ENCODE data around the gene GDAP2.
"Not testable (repeated sequence)": the region's sequence is repeated elsewhere in the genome, so short reads cannot be mapped to it uniquely, and the experiment has no call there.

Gene GDAP2

GRCh38 chr1:117899801-117900200, 29.6 kb downstream of the GDAP2 start:
- DNase-seq (ENCODE audit: low read depth), result no peak

DNA sequence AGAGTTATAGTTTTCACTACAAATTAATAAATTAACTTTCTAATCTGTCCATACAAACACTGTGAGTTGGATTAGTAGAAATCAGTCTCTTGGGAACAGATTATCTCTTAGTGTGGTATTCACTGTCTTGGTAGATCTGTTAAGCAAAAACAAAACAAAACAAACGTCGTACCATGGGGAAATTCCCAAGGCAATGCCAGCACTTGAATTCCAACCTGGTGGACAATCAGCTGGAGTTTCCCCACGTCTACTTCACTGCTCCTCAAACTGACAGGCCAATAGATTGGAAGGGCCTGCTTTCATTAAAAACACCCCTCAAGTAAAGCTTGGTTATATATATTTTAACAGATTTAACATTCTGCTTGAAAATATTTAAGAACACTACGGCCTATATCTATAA, 31.9 kb downstream of the GDAP2 start:
- no peak for DNase-seq (ENCODE audit: low read depth)

DNA sequence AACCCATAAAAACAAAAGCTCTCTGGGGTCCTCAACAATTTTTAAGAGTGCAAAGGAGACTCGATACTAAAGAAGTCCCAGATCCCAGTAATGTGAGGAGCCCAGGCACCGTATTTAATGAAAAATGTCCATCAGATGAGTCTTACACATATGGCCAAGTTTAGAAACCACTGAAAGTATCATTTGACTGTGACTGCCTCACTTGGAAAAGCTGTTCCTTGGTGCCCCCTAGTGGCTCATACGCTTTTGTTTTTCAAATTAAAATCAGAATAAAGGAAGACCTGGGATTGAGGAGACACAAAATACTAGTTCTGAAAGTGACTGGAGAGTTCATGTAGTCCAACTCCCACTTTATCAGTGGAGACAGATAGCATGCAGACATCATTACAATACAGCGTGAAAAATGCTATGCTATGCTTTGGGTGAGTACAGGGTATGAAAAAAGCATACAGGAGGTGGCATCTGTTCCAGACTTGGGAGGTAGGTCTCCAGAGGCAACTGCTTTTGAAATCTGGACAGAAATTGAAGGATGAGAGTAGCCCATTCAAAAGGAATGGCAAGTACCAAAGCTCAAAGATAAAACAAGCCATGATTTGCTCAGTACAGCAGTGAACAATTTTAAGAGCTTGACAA, 33.8 kb downstream of the GDAP2 start:
- no peak for DNase-seq (ENCODE audit: low read depth)

DNA sequence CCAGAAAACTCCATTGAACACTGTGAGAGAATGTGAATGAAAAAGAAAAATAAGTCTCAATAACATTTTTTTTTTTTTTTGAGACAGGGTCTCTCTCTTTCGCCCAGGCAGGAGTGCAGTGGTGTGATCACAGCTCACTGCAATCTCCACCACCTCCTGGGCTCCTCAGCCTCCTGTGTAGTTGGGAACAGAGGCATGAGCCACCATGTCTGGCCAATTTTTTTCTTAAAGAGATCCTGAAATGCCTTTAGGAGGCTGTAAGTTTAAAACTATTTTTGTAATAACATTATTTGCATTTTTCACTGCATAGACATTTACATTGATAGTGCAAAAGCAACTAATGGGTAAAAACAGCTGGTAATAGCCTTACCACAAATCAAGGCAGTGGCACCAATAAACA, 35.3 kb downstream of the GDAP2 start:
- DNase-seq (ENCODE audit: low read depth), result no peak

DNA sequence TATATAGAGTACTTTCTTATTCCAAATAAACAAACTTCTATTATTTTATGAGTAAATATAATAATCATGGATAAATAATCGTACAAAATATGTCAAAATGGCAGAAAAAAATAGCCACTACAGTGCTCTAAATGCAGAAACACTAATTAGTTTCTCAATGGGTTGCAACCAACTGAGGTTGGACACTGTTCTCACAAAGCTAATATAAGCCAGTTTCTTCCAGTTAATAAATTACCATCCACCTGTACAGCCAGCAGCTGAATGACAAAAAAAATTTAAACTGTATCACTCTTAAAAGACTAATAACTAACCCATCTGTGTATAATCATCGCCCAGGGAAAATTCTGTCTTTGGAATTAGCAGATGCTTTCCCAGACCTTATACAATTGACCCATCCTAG, 36.9 kb downstream of the GDAP2 start:
- DNase-seq (ENCODE audit: low read depth), result no peak

DNA sequence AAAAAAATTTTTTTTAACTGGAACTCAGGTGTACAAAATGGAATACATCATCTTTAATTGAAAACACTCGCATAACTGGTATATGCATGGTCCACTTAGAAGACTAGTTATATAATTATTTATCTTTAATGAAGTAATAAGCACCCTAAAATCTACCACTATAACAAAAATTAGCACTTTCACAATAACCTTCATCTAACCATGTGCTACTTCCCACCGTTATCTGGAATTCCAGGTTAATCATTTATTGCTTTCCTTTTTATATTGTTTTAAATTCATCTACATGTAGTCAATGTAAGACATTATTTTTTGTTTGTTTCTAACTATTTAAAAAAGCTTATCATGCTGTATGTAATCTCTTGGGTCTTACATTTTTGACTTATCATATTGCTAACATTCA, 39.0 kb downstream of the GDAP2 start:
- DNase-seq (ENCODE audit: low read depth), result no peak

DNA sequence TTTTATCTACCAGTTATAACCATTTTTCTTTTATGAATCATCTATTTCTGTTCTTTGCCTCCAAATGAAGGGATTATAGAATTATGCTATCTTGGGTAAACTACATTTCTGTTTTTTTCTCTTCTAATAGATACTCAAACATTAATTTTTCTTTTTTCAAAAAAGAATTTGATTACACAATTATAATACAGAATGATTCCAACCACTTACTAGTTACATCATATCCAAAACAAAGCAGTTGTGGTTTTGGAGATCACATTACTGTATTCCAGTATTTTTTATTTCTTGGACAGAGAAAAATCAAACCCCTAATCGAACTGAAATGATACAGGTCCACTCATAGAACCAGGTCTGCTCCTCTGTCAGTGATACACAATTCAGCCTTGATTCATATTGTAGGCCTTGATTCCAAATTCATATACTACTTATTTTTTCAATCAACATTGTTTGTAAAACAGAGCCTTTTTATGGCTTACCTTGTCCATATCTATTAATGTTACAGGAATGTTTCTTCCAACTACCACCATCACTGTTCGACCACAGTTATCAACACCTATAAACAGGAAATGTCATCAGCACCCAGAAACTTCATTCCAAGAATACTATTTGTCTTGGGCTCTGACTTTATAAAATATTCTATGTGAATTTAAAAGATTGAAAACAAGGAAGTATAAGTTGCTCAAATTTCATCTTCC, 43.2 kb downstream of the GDAP2 start:
- no peak for DNase-seq (ENCODE audit: low read depth)

GRCh38 chr1:117883616-117884015, 45.8 kb downstream of the GDAP2 start:
- no peak for DNase-seq (ENCODE audit: low read depth)

GRCh38 chr1:117879284-117879683, 50.1 kb downstream of the GDAP2 start:
- DNase-seq (ENCODE audit: low read depth), result no peak

GRCh38 chr1:117877823-117878222, 51.6 kb downstream of the GDAP2 start:
- no peak for DNase-seq (ENCODE audit: low read depth)

DNA sequence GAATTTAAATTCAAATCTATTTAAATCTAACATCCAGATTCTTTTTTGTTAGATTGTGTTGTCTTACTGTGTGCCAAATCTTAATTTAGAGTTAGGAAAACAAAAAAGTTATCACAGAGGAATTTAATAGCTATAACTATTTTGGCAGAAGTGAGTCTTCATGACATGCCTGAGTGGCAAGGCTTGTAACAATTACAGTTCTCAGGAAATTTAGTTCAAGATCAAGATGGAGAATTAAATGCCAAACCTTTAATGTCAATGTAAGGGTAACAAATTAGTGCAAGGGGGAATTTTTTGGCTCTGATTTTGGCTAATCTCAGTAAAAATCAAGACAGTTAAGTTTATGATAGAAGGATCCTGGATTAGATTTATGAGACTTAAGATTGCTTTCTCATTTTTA, 58.4 kb downstream of the GDAP2 start:
- DNase-seq (ENCODE audit: low read depth), result no peak

- DNase-seq (ENCODE audit: low read depth), result no peak
Measured at GRCh38 chr1:117861694-117862093, 67.7 kb downstream of the GDAP2 start.

- no peak for DNase-seq (ENCODE audit: low read depth)
Measured at GRCh38 chr1:117860896-117861610, 68.4 kb downstream of the GDAP2 start.

DNA sequence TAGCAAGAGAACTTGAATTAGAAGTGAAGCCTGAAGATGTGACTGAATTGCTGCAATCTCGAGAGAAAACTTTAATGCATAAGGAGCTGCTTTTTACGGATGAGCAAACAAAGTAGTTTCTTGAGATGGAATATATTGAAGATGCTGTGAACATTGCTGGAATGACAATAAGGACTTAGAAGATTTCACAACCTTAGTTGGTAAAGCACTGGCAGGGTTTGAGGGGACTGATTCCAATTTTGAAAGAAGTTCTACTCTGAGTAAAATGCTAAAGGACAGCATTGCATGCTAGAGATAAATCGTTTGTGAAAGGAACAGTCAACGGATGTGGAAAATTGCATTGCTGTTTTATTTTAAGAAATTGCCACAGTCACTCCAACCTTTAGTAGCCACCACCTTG, 69.5 kb downstream of the GDAP2 start:
- DNase-seq (ENCODE audit: low read depth), result no peak

DNA sequence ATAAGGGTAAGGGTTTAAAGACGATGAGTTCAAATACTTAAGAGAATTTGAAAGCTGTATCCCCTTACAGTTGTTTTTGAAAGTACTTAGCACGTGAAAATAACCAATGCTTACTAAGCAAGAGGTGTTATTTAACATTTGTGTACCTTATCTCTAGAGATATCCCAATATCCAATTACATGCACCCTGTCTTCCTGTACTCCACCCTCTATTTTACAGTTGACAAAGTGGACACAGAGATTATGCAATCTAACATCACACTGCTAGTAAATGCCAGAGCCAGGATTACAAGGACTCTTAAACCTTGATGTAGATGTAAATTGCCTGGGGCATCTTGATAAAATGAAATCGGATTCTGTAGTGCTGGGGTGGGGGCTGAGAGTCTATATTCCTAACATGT, 72.0 kb downstream of the GDAP2 start:
- no peak for DNase-seq (ENCODE audit: low read depth)

GRCh38 chr1:117852853-117853553, 76.4 kb downstream of the GDAP2 start:
- no peak for DNase-seq (ENCODE audit: low read depth)

- no peak for DNase-seq (ENCODE audit: low read depth)
Measured at GRCh38 chr1:117851687-117852086, 77.7 kb downstream of the GDAP2 start.

GRCh38 chr1:117846674-117847425, 82.6 kb downstream of the GDAP2 start:
- no peak for DNase-seq (ENCODE audit: low read depth)

DNA sequence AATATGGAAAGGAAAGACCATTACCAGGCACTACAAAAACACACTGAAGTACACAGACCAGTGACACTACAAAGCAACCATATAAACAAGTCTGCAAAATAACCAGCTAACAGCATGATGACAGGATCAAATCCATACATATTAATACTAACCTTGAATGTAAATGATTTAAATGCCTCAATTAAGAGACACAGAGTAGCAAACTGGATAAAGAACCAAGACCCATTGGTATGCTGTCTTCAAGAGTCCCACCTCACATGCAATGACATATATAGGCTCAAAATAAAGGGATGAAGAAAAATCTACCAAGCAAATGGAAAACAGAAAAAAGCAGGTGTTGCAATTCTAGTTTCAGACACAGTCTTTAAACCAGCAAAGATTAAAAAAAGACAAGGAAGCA, 84.9 kb downstream of the GDAP2 start:
- DNase-seq (ENCODE audit: low read depth), result not testable (repeated sequence)

- no peak for DNase-seq (ENCODE audit: low read depth)
Measured at GRCh38 chr1:117843791-117844190, 85.6 kb downstream of the GDAP2 start.

- DNase-seq (ENCODE audit: low read depth), result no peak
Measured at GRCh38 chr1:117842408-117843170, 86.8 kb downstream of the GDAP2 start.
